Measurements from ENCODE around the gene IRF1. TPM values are rescaled to one million over a fixed set of nuclear protein-coding genes. Genes with fewer than 3 reads are reported as not detected.
A peak's percentile ranks its signal among the peaks of the same experiment; 100 is the strongest.

Gene IRF1
- total RNA-seq, 2 donors from 2014 or later, result 18.7 to 20.5 TPM

DNA sequence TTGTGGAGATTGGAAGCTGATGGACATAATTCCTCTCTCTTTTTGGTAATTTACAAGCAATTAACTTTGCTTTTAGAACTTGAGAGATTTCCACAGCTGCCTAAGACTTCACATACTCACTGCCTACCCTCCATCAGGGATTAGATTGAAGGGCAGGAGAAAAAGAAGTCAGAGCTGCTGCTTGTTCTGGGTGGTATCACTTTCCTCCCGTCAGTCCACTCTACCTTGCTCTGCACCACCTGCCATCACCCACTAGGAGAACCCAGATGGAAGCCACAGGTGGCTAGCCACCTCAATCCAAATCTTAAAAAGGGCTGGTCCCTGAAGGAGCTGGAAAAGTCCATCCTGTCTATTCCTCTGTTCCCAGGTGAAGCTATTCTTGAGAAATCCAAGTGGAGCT lies 10.5 kb downstream of the IRF1 start:
- intact Hi-C loops (cut with DNase I), result loop anchor here in 1 of 2 donors (5.0 kb wide), 1 partner anchor 33 kb away; no protein-coding TSS in a partner anchor
- no peak for DNase-seq (ENCODE audit: low spot score)

DNA sequence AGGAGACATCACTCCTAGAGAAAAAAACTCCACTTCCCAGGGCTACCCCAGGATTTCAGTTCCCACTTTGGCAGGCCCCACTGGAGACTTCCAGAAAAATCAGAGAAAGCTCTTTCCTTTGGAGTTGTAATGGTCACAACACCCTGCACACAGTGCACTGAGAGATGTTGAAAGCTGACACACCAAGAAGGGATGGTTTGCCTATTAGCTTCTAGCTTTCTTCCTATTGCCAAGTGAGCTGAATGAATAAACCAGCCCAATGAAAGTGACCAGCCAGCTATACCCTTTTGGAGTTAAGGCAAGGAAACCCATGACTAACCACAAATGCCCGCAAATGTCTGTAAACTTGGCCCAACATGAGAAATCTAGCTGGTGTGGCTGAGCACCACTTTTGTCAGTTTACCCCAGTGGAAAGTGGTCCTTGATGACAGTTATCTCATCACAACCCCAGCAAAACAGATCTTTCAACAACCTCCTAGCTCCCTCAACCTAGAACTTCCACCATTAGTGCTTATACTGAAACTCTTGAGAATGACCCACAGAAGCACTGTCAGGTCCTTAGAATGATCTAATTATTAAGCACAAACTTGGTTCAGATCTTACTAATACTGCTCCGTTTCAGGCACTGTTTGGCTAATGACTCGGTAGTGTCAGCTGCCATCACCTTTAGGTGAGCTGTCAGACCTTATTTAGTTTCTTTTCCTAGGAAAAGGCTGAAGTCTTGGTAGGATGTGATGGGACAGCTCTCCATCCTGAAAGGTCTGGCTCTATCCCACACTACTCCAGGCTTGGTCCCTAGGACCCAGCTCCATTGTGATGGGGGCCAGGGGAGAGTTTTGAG lies 11.2 kb downstream of the IRF1 start:
- intact Hi-C loops (cut with DNase I), result no loop called here
- DNase-seq (ENCODE audit: low spot score), result peak; percentile 12

DNA sequence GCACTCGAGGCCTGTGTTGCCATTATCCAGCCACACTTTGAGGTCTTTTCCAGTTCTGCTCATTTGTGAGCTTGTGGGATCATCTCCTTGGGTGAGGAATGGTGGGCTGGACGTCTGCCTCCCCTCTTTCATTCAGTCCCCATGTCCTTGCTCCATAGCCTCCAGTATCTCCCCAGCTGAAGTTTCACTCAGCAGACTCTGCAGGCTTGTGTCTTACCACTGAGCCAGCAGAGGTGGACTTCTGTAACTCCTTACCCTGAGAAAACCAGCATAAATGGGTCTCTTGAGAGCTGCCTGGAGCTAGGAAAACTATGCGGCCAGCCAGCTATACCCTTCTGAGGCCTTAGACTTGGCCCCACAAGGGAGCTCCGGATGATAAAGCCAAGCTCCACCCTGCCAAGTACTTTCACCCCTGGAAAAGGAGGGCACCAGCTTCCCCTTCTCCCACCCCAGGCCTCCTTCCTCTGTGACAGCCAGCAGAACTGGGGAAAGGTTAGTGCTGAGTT lies 12.2 kb downstream of the IRF1 start:
- DNase-seq (ENCODE audit: low spot score), result peak; percentile 42
- intact Hi-C loops (cut with DNase I), result no loop called here

DNA sequence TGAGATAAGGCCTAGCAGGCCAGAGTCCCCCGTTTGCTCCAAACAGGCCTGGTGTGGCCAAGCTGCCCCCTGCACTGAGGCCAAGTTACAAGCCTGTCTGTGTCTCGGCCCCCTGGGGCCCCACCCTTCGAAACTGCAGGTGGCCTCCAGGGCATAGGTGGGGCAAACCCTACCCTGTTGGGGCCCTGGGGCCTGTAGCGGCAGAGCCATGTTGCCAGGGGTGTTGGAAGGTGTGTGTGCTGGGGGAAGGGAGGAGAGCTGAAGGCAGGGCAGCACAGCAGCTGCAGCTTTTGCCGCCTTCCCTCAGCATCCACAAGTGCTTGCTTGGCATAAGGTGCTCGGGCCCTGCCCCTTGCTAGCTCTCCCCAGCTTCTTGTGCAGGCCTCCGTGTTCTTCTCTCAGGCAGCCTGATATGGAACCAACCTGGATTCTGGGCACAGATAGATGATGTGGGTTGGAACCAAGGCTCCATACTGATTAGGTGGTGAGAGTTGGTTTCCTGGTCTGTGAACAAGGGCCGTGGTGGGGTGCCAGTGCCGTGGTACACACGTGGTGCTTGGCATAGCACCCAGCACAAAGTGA lies 12.7 kb downstream of the IRF1 start:
- intact Hi-C loops (cut with DNase I), result no loop called here
- DNase-seq (ENCODE audit: low spot score), result peak; percentile 78

DNA sequence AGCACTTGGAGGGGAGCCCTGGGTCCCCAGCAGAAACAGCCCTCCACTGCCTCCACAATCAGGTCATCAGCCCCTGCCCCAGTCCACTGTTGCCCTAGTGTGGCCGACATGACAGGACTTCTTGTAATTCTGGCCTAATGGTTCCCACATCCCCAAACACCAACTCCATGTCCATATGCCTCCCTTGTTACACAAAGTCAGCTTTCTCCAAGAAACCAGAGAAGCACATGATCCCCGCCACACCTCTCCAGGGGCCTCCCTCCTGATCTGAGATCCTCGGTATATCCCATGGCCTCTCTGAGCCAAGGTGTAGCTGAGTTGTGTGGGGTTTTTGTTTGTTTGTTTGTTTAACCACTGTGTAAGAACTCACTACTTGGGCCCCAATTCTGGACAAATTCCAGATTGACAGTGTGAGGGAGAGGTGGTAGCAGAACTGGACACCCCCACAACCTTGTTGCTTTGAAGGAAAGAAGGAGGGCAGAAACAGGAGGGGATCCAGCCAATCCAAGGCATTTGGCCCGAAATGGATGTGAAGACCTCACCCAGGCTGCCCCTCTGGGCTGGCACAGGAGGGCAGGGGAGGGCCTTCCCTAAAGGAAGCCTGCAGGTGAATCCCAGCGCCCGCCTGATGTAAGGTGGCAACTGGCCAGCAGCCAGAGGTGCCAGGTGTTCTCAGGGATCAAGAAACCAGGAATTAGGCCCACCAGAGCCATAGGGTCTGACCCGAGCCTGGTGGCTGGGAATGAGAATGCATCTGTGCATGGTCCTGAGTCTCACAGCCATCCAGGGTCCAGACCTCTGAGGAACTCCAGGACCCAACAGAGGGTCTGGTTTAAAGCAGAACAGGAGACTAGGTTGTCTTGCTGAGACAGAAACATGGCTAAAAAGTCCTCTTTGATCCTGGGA lies 13.4 kb downstream of the IRF1 start:
- DNase-seq (ENCODE audit: low spot score), result peak; percentile 82

DNA sequence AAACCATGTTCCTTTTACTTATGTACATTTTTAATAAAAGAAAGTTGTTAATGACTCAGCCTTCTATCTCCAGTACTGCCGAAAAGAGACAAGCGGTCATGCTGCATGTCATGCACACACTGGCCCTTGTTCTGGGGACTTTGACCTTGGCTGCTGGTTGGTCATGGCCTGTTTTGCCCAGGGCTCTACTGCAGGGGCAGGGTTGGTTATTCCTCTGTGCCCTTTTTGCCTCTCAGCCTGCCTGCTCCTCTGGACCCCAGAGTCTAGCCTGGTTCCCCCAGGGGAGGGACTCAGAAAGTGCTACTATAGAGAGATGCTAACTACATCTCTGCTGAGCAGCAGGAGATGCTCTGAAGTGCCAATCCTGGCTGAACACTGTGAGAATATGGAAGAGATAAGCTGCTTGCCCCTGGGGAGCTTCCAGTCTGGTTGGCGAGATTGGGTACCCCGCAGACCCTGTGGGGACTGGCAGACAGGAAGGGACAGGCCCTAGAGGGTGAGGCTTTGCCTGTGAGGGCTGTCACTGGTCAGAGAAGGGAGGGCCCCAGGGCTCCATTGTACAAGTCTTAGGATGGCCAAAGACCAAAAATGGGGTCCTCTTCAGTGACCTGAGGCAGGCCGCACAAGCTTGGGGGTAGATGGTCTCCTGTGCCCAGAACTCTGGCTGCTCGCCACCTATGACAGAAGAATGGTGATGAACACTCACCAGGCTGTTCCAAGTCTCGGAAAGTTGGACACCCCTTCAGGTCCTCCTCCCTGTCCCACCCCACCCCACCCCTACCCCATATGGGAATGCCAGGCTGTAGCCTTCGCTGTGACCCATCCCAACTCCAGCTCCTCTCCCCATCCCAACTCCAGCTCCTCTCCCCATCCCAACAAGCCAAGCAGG lies 14.3 kb downstream of the IRF1 start:
- DNase-seq (ENCODE audit: low spot score), result peak; percentile 52
- intact Hi-C loops (cut with DNase I), result loop anchor here in 1 of 2 donors (1.0 kb wide), 1 partner anchor 13 kb away; no protein-coding TSS in a partner anchor

More for the DNA sequence above, 13.4 kb downstream of the IRF1 start:
- intact Hi-C loops (cut with DNase I), result no loop called here

DNA sequence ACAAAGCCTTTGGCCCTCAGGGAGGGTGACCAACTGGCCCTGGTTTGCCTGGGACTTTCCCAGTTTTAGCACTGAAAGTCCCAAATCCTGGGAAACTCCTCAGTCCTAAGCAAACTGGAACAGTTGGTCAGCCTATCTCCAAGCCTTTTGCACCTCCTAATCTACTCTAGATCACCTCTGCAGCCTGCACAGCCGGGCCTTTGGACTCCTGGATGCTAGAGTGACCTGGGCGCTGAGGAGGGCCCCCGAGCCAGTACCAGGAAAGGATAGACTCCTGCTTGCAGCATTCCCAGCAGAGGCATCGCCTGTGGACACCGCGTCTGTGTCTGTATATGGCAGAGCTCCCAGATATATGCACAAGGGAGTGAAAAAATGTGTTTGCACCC lies 15.1 kb downstream of the IRF1 start:
- intact Hi-C loops (cut with DNase I), result loop anchor here in 1 of 2 donors (1.0 kb wide), 1 partner anchor 14 kb away; no protein-coding TSS in a partner anchor

DNA sequence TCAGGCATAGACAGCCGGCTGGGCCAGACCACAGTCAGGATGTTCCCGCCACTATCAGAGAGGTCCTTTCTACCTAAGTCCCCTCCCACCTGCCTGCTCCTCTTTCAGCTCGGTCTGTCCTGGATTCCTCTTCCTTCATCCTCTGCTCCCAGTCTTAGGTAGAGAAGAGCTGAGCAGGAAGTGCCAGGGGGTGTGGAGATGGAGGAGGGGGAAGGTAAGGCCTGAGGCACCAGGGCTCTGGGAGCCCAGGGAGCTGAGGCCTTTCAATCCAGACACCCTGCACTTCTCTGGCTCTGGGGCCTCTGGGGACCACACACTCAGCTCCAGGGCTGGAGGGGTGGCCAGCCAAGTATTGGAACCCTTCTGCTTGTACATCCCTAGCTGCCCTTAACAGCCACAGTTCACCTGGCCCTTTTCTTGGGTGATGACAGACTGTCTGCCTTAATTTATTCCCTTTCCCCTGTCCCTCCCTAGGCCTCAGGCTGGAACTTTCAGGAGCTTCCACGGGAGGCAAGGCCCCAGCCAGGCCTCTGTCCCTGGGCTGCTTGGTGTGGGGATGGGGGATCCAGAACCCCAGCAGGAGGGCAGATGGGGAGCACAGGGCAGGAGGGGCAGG lies 15.6 kb downstream of the IRF1 start:
- DNase-seq (ENCODE audit: low spot score), result no peak
- intact Hi-C loops (cut with DNase I), result loop anchor here in 1 of 2 donors (1.0 kb wide), 1 partner anchor 14 kb away; no protein-coding TSS in a partner anchor

More for the DNA sequence above, 15.1 kb downstream of the IRF1 start:
- no peak for DNase-seq (ENCODE audit: low spot score)

DNA sequence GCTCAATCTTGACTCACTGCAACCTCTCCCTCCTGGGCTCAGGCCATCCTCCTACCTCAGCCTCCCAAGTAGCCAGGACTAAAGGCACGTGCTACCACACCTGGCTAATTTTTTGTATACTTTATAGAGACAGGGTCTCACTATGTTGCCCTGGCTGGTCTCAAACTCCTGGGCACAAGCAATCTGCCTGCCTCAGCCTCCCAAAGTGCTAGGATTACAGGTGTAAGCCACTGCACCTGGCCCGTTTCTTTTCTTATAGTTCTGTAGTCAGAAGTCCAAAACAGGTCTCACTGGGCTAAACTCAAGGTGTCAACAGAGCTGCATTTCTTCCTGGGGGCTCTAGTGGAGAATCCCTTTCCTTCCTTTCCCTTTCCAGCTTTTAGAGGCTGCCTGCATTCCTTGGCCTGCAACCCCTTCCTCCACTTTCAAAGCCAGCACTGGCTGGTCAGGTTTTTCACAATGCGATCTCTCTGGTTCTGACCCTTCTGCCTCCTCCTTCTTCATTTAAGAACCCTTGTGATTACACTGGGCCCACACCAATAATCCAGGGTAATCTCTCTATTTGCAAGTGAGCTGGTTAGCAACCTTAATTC lies 16.3 kb downstream of the IRF1 start:
- intact Hi-C loops (cut with DNase I), result no loop called here
- no peak for DNase-seq (ENCODE audit: low spot score)

DNA sequence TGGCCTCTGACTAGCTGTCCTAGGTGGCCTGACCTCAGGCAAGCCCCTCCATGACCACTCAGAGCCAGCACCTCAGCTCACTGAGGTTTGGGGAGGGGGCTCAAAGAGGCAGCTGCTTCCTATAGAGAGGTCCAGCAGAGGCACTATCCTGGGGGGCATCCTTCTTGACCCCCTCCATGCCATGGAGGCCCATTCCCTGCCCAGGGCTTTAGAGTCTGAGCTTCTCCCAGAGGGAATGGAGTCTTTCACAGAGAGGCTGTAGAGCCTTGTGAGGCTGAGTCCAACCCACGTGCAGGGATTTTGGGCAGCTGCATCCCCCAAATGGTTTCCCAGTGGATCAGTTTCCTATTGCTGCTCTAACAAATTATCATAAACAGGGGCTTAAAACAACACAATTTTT lies 16.9 kb downstream of the IRF1 start:
- DNase-seq (ENCODE audit: low spot score), result peak; percentile 36
- intact Hi-C loops (cut with DNase I), result no loop called here

DNA sequence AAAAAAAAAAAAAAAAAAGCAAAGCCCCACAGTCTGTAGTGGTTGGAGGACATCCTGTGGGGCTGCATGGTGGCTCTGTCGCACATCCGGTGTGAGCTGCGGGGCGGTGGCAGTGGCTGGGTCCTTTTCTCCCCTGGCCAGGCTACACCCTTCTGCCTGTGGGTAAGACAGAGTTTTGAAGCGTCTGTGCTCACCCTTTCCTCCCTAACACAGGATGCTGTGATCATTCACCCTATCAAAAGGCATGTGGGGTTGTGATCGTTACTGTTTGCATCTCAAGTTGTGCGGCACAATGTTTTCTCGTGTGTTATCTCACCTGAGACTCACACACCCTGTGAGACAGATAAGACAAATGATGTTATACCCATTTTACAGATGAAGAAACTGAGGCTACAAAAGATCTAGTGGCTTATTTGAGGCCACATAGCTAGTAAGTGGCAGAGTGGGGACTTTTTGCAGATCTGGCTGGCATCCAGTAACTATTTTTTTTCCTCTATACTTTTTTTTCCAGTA lies 17.5 kb downstream of the IRF1 start:
- no peak for DNase-seq (ENCODE audit: low spot score)
- intact Hi-C loops (cut with DNase I), result no loop called here

DNA sequence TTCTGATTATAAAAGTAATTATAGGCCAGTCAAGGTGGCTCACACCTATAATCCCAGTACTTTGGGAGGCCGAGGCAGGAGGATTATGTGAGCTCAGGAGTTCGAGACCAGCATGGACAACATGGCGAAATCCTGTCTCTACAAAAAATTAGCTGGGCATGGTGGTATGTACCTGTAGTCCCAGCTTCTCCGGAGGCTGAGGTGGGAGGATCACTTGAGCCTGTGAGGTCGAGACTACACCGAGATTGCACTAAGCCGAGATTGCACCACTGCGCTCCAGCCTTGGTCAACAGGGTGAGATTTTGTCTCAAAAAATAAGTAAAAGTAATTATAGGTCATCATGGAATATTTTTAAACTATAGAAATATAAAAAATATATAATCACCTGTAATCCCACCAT lies 18.1 kb downstream of the IRF1 start:
- intact Hi-C loops (cut with DNase I), result no loop called here
- DNase-seq (ENCODE audit: low spot score), result peak; percentile 40

DNA sequence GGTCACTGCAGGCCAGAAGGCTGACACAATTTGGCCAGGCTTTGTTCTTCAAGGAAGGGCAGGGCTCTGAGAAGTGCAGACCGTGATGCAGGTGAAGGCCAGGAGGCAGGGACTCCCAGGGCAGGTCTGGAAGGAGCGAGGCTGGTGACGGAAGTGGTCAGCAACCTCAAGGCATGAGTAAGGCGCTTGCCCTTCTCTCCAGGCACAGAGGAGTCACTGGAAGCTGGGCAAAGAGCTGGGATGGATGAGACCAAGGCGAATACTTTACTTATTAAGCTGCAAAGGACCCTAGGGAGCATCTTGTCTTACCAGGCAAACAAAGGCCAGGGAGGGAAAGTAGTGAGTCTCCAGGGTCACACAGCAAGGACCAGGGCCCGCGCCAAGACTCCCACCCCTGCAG lies 18.6 kb downstream of the IRF1 start:
- intact Hi-C loops (cut with DNase I), result no loop called here
- no peak for DNase-seq (ENCODE audit: low spot score)

DNA sequence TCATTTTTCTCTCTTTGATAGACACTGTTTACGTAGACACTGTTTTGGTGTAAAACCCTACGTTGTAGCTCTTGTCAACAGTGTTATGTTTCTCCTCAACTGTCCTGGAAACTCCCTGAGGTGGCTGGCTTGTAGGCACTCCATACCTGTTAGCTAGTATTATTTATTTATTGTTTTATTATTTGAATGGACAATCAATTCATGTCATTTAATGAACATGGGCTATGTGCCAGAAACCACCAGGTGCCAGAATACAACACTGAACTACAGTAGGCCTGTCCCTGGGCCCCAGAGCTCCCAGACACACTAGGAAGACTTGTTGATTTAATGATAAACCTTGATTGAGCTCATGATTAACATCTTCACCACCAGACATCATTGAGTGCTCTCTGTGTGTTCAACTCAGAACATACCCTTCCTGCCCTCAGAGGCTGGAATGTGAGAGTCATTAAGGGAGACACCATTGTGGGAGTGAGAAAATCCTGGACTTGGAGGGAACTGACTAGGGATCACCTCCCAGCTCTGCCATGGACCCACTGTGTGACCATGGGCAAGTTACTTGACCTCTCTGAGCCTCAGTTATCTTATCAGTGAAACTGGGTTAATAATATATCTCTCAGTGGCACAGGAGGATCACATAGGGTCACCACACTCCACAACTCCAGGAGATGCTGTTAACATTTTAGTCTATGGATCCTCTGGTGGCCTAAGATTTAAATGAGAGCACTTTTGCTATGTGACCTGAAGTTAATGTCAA lies 19.2 kb downstream of the IRF1 start:
- intact Hi-C loops (cut with DNase I), result no loop called here
- no peak for DNase-seq (ENCODE audit: low spot score)

DNA sequence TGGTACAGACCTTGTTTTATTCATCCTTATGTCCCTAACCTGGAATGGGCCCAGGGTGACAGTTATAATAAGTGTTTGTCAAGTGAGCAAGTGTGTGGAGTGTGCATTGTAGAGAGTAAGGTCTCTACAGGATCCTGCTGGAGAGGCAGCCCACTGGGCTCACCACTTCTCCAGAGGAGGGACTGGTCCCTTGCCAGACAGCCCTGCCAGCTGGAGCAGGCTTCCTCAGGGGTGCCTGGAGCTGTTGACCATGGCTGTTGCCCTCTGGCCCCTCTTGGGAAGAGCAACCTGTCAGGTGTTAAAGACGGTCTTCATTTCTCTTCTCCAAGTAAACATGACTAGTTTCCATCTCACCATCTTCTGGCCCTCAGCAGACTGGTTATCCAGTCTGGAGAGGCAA lies 20.0 kb downstream of the IRF1 start:
- intact Hi-C loops (cut with DNase I), result no loop called here
- peak; percentile 48 for DNase-seq (ENCODE audit: low spot score)

DNA sequence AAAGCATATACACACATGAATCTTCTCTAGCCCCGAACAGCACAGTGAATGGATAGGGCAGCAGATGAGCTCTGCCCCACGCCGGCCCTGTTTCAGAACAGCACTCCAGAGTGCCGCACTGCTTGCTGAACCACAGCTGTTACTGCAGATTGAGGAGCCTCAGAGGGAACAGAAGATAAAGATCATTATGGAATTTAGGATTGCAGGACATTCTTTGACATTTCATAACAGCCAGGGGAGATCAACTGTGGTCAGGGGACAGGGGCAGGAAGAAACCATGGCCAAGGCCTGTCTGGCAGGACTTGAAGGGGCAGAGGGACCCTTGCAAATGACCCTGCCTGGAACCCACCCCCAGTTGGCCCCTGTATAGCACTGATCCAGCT lies 20.6 kb downstream of the IRF1 start:
- intact Hi-C loops (cut with DNase I), result no loop called here
- peak; percentile 25 for DNase-seq (ENCODE audit: low spot score)
